ENCODE results near the gene RBM42.

GRCh38 chr19:35622750-35623149 is 6.1 kb upstream of the RBM42 start:
- TF ChIP-seq, protein P1, sequence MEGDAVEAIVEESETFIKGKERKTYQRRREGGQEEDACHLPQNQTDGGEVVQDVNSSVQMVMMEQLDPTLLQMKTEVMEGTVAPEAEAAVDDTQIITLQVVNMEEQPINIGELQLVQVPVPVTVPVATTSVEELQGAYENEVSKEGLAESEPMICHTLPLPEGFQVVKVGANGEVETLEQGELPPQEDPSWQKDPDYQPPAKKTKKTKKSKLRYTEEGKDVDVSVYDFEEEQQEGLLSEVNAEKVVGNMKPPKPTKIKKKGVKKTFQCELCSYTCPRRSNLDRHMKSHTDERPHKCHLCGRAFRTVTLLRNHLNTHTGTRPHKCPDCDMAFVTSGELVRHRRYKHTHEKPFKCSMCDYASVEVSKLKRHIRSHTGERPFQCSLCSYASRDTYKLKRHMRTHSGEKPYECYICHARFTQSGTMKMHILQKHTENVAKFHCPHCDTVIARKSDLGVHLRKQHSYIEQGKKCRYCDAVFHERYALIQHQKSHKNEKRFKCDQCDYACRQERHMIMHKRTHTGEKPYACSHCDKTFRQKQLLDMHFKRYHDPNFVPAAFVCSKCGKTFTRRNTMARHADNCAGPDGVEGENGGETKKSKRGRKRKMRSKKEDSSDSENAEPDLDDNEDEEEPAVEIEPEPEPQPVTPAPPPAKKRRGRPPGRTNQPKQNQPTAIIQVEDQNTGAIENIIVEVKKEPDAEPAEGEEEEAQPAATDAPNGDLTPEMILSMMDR (IDR thresholded peaks at IDR 0.05; ENCODE audit: low read length), result no peak
- no peak for TF ChIP-seq EZH2 (IDR thresholded peaks at IDR 0.05; ENCODE audit: borderline replicate concordance, low read length)

All from OCI-LY1 (cell line).